H9 (cell line): ENCODE data around the gene GGCX. TPM values are rescaled to one million over a fixed set of nuclear protein-coding genes. Genes with fewer than 3 reads are reported as not detected.

Experiments
- DNase-seq: peaks from one replicate; pipeline ENCODE4 v3.0.0-alpha.2; 2017
- H2AFZ ChIP-seq: one replicate; pipeline ENCODE4 v1.6.1; 2013; ENCODE audit warnings: mild to moderate bottlenecking, low read length, control low read depth, moderate library complexity
- H2AK5ac ChIP-seq: 2 replicates; pipeline ENCODE4 v1.6.1; 2013; ENCODE audit warnings: low read length, control low read depth, mixed read lengths; ENCODE audit not compliant: insufficient read length
- H2BK120ac ChIP-seq: one replicate; pipeline ENCODE4 v1.6.1; 2013; ENCODE audit warnings: low read depth, mild to moderate bottlenecking, low read length, control low read depth, inconsistent platforms; ENCODE audit not compliant: poor library complexity, severe bottlenecking
- H2BK12ac ChIP-seq: 2 replicates; pipeline ENCODE4 v1.6.1; 2013; ENCODE audit warnings: low read length, control low read depth, mixed read lengths, low read depth; ENCODE audit not compliant: insufficient read length
- H2BK15ac ChIP-seq: 2 replicates; pipeline ENCODE4 v1.6.1; 2013; ENCODE audit warnings: low read depth, low read length, control low read depth
- H2BK20ac ChIP-seq: one replicate; pipeline ENCODE4 v1.6.1; 2013; ENCODE audit warnings: low read depth, mild to moderate bottlenecking, low read length, control low read depth, inconsistent platforms; ENCODE audit not compliant: poor library complexity, severe bottlenecking
- H2BK5ac ChIP-seq: 2 replicates; pipeline ENCODE4 v1.6.1; 2013; ENCODE audit warnings: low read length, control low read depth, mixed read lengths; ENCODE audit not compliant: insufficient read length
- H3K14ac ChIP-seq: 2 replicates; pipeline ENCODE4 v1.6.1; 2013; ENCODE audit warnings: low read length, control low read depth; ENCODE audit not compliant: insufficient read depth
- H3K18ac ChIP-seq: 2 replicates; pipeline ENCODE4 v1.6.1; 2013; ENCODE audit warnings: low read depth, mild to moderate bottlenecking, mixed read lengths, low read length, control low read depth; ENCODE audit not compliant: insufficient read length
- H3K23ac ChIP-seq: 2 replicates; pipeline ENCODE4 v1.6.1; 2013; ENCODE audit warnings: low read length, control low read depth, mixed read lengths, low read depth; ENCODE audit not compliant: insufficient read length
- H3K23me2 ChIP-seq: 2 replicates; pipeline ENCODE4 v1.6.1; 2013; ENCODE audit warnings: low read depth, mild to moderate bottlenecking, mixed read lengths, low read length, control low read depth; ENCODE audit not compliant: insufficient read length, poor library complexity, severe bottlenecking
- H3K27ac ChIP-seq: 2 replicates; pipeline ENCODE4 v1.5.1; 2013; ENCODE audit warnings: low read length, control low read depth, mixed read lengths, low read depth; ENCODE audit not compliant: insufficient read length
- H3K27me3 ChIP-seq: 2 replicates; pipeline ENCODE4 v1.6.1; 2013; ENCODE audit warnings: low read length, control low read depth, inconsistent platforms; ENCODE audit not compliant: insufficient read depth
- H3K4ac ChIP-seq: 2 replicates; pipeline ENCODE4 v1.6.1; 2013; ENCODE audit warnings: low read depth, mild to moderate bottlenecking, control low read depth, inconsistent platforms, low read length, moderate library complexity
- H3K4me1 ChIP-seq: 2 replicates; pipeline ENCODE4 v1.6.1; 2013; ENCODE audit warnings: low read length, control low read depth, inconsistent platforms; ENCODE audit not compliant: insufficient read depth
- H3K4me2 ChIP-seq: 2 replicates; pipeline ENCODE4 v1.6.1; 2013; ENCODE audit warnings: low read length, control low read depth, mixed read lengths; ENCODE audit not compliant: insufficient read length, insufficient read depth
- H3K56ac ChIP-seq: 2 replicates; pipeline ENCODE4 v1.6.1; 2013; ENCODE audit warnings: low read depth, mild to moderate bottlenecking, mixed read lengths, low read length, control low read depth; ENCODE audit not compliant: insufficient read length
- H3K79me1 ChIP-seq: 2 replicates; pipeline ENCODE4 v1.6.1; 2013; ENCODE audit warnings: low read depth, mild to moderate bottlenecking, moderate library complexity, low read length, control low read depth, inconsistent platforms; ENCODE audit not compliant: insufficient read depth, poor library complexity, severe bottlenecking
- H3K79me2 ChIP-seq: 2 replicates; pipeline ENCODE4 v1.6.1; 2013; ENCODE audit warnings: low read length, control low read depth, inconsistent platforms; ENCODE audit not compliant: insufficient read depth
- H3K9ac ChIP-seq: 2 replicates; pipeline ENCODE4 v1.6.1; 2013; ENCODE audit warnings: low read length, control low read depth, mixed read lengths; ENCODE audit not compliant: insufficient read length; ENCODE audit errors: extremely low read depth
- H3K9me3 ChIP-seq: one replicate; pipeline ENCODE4 v1.6.1; 2013; ENCODE audit warnings: low read depth, low read length, inconsistent platforms; ENCODE audit not compliant: control insufficient read depth
- H3T11ph ChIP-seq: one replicate; pipeline ENCODE4 v1.6.1; 2013; ENCODE audit warnings: mild to moderate bottlenecking, low read length, control low read depth, inconsistent platforms
- H4K20me1 ChIP-seq: one replicate; pipeline ENCODE4 v1.6.1; 2013; ENCODE audit not compliant: control insufficient read depth, insufficient read length, insufficient read depth
- H4K5ac ChIP-seq: 2 replicates; pipeline ENCODE4 v1.6.1; 2013; ENCODE audit warnings: low read depth, mild to moderate bottlenecking, mixed read lengths, low read length, control low read depth; ENCODE audit not compliant: insufficient read length
- H4K8ac ChIP-seq: replicated peaks from 2 replicates; pipeline ENCODE4 v1.6.1; 2013; ENCODE audit warnings: low read length, control low read depth, mixed read lengths, low read depth; ENCODE audit not compliant: insufficient read length
- H4K91ac ChIP-seq: 2 replicates; pipeline ENCODE4 v1.6.1; 2013; ENCODE audit warnings: low read depth, mild to moderate bottlenecking, moderate library complexity, mixed read lengths, low read length, control low read depth; ENCODE audit not compliant: insufficient read length
- H3K27ac Mint-ChIP-seq, 3 experiments: 2 replicates in 2 of 3; 3 replicates in 1 of 3; pipeline ENCODE4 v1.8.0; 2020 to 2021; ENCODE audit warnings: mixed read lengths in 3 of 3, mild to moderate bottlenecking in 1 of 3, moderate library complexity in 1 of 3
- H3K27me3 Mint-ChIP-seq: 2 replicates; pipeline ENCODE4 v1.8.0; 2021; ENCODE audit warnings: low read depth, mild to moderate bottlenecking, moderate library complexity, mixed read lengths
- H3K36me3 Mint-ChIP-seq, 3 experiments: 2 replicates in 2 of 3; 3 replicates in 1 of 3; pipeline ENCODE4 v1.8.0; 2020 to 2021; ENCODE audit warnings: low read depth in 3 of 3, mixed read lengths in 3 of 3; ENCODE audit not compliant: insufficient read depth in 1 of 3
- H3K4me1 Mint-ChIP-seq, 2 experiments: 2 replicates each; pipeline ENCODE4 v1.8.0; 2020; ENCODE audit warnings: mixed read lengths in 2 of 2
- H3K4me3 Mint-ChIP-seq, 2 experiments: 2 replicates in 1 of 2; 3 replicates in 1 of 2; pipeline ENCODE4 v1.8.0; 2020 to 2021; ENCODE audit warnings: mild to moderate bottlenecking in 2 of 2, mixed read lengths in 2 of 2, moderate library complexity in 1 of 2
- H3K9me3 Mint-ChIP-seq, 2 experiments: 2 replicates in 1 of 2; 3 replicates in 1 of 2; pipeline ENCODE4 v1.8.0; 2020; ENCODE audit warnings: mild to moderate bottlenecking in 2 of 2, mixed read lengths in 2 of 2, moderate library complexity in 1 of 2
- WGBS: extraction: QIAGEN DNeasy Blood & Tissue Kit; methylation state at CpG from one replicate; pipeline ENCODE4 v1.1.7; 2013; ENCODE audit warnings: missing lambda C conversion rate, low lambda C conversion rate, mixed read lengths; ENCODE audit not compliant: insufficient read length; ENCODE audit errors: extremely low coverage; 5-methylcytosine and 5-hydroxymethylcytosine counted together
- total RNA-seq: library from RNA; stranded (reverse); gene quantifications from 2 replicates; pipeline ENCODE4 v1.2.1, GENCODE V29; 2021
- TF ChIP-seq, protein P1 (sequence below): fragments of 200-600 bp; sonication (generic); conservative IDR thresholded peaks from 3 replicates; pipeline ENCODE4 v1.8.0; 2021; ENCODE audit warnings: antibody characterized with exemption, mild to moderate bottlenecking

GGCX gene
- total RNA-seq, 1 experiment from 2014 or later: 32.9 TPM

- no peak overlapping the region for H3K14ac ChIP-seq
- H3K4me1 ChIP-seq: no peaks in the 10 kb centered on the region
- H2AFZ ChIP-seq: no peak overlapping the region
- H3K4ac ChIP-seq: no peak overlapping the region
- no peaks in the 10 kb centered on the region for H3K79me2 ChIP-seq
- no peaks in the 10 kb centered on the region for H4K20me1 ChIP-seq
- H2BK15ac ChIP-seq: no peak overlapping the region
- no peaks in the 10 kb centered on the region for H3K27me3 ChIP-seq
- no peak overlapping the region for H3K56ac ChIP-seq
- no peak overlapping the region for H2BK12ac ChIP-seq
- no peak overlapping the region for H3K9ac ChIP-seq
- H2BK20ac ChIP-seq: no peak overlapping the region
- no peak overlapping the region for H3K18ac ChIP-seq
- no peak overlapping the region for H4K5ac ChIP-seq
- no peak overlapping the region for H2BK5ac ChIP-seq
- H3K23me2 ChIP-seq: no peaks in the 10 kb centered on the region
- no peaks in the 10 kb centered on the region for H3K9me3 ChIP-seq
- no peak overlapping the region for H3T11ph ChIP-seq
- H4K91ac ChIP-seq: no peak overlapping the region
- WGBS: no CpG with 5 or more reads among the region's 6 CpGs
- no peaks in the 10 kb centered on the region for H3K9me3 Mint-ChIP-seq
- H3K4me2 ChIP-seq: no peak overlapping the region
- no peak overlapping the region for H4K8ac ChIP-seq
- no peak overlapping the region for H2BK120ac ChIP-seq
- H3K36me3 Mint-ChIP-seq: peaks cover 21 to 66% (median 65%) of the 10 kb centered on the region in 3 experiments; a peak in 6 of 7 replicates
- no peak overlapping the region for H3K4me3 Mint-ChIP-seq
- no peak overlapping the region for H3K27ac ChIP-seq
- H3K23ac ChIP-seq: no peak overlapping the region
- TF ChIP-seq, protein P1, sequence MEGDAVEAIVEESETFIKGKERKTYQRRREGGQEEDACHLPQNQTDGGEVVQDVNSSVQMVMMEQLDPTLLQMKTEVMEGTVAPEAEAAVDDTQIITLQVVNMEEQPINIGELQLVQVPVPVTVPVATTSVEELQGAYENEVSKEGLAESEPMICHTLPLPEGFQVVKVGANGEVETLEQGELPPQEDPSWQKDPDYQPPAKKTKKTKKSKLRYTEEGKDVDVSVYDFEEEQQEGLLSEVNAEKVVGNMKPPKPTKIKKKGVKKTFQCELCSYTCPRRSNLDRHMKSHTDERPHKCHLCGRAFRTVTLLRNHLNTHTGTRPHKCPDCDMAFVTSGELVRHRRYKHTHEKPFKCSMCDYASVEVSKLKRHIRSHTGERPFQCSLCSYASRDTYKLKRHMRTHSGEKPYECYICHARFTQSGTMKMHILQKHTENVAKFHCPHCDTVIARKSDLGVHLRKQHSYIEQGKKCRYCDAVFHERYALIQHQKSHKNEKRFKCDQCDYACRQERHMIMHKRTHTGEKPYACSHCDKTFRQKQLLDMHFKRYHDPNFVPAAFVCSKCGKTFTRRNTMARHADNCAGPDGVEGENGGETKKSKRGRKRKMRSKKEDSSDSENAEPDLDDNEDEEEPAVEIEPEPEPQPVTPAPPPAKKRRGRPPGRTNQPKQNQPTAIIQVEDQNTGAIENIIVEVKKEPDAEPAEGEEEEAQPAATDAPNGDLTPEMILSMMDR: no peak
- H3K27me3 Mint-ChIP-seq: no peaks in the 10 kb centered on the region
- no peak overlapping the region for H3K27ac Mint-ChIP-seq
- no peaks in the 10 kb centered on the region for H3K79me1 ChIP-seq
- no peak for DNase-seq
- no peak overlapping the region for H2AK5ac ChIP-seq
- peaks cover 2 to 7% of the 10 kb centered on the region in 2 experiments; a peak in 2 of 4 replicates for H3K4me1 Mint-ChIP-seq
These were observed 8.1 kb downstream of the GGCX start for GRCh38 chr2:85553184-85553583.
